HG03097 (cell line): ENCODE results near the gene LARP4B.
A peak's percentile ranks its signal among the peaks of the same experiment; 100 is the strongest.
"Not testable (repeated sequence)": the region's sequence is repeated elsewhere in the genome, so short reads cannot be mapped to it uniquely, and the experiment has no call there.

Experiments used
- ATAC-seq: cut with Tn5 transposase; IDR thresholded peaks from one replicate; pipeline ENCODE4 v1.9.1; 2021; ENCODE audit not compliant: unreplicated experiment, low FRiP score

Gene LARP4B

DNA sequence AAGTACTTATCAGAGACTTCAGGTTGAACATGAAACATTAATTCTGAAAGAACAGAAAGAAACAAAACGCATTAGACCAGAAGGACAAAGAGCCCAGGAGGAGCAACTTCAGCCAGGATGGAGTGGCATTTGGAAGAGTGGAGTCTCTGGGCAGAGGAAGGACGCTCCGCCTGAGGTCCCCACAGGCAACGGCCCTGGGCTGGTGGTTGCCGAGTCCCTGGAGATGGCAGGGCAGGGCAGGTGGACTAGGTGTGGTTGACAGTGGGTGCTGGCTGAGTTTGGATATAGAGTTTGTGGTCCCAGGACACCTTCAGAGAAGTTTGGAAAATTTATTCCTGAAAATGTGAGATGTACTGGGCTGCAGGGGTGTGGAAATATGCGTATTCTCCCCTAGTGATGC is 27.4 kb upstream of the LARP4B start:
- ATAC-seq: no peak

DNA sequence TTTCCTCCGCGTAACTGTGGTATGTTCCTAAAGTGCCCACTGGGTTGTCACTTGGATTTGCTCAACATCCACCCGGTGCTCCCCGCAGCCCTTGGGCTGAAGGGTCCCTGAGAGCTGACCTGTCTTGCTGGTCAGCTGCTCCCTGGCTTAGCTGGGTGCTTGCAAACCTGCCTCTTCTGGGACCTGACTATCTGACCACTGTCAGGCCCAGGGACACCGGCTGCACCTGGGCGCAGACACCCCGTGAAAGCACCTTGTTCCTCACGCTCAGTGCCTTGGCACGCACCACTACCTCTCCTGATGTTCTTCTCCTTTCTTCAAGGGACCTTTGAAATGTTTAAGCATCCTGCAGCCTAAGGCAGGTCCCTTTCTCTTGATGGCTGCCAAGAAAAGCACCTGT is 26.6 kb upstream of the LARP4B start:
- ATAC-seq: no peak

DNA sequence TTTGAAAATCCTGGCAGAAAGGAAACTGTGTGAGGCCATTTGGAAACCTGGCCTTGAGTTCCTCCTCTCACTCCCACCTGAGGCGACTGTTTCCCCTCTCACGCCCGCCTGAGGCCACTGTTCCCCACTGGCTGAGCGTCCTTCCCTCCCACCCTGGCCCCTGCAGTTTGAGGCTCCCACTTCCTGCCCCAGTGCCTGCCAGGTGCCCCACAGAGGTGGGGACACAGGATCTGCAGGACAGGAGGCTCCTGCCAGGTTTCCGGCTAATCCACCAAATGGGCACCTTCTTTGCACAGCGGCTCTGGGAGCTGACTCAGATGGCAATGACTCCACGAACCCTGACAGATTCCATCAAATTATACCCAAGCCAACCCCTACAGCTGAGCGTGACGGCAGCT is 24.3 kb upstream of the LARP4B start:
- no peak for ATAC-seq

DNA sequence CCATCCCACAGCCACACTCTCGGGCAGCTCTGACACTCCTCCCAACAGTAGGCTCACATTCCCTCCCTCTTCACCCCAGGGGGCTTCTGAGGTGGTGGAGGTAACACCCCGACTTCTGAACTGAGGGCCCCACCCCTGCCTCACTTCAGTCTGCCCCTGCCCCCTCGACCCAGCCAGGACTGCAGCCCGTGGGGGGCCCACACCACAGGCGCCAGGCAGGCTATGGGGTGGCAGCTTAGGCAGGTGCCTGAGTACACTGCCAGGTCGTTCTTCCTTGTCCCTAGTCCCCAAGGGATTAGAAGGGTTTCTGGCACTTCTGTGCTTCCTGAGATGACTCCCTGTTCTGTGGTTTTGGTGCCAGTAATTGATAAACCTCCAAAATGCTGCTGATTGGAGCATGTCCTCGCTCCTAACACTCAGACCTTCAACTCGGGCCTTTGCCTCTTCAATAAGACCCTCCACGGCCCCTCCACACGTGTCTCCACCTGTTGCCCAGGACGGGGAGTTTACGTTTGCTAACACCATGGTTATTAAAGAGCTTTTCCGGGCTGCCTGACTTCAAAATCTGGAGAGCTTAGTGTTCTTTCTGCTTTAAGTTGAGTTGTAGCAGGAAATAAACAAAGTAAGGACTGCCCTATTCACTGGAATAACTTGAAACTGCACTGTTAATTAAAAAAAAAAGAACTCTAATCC is 23.8 kb upstream of the LARP4B start:
- ATAC-seq: no peak

DNA sequence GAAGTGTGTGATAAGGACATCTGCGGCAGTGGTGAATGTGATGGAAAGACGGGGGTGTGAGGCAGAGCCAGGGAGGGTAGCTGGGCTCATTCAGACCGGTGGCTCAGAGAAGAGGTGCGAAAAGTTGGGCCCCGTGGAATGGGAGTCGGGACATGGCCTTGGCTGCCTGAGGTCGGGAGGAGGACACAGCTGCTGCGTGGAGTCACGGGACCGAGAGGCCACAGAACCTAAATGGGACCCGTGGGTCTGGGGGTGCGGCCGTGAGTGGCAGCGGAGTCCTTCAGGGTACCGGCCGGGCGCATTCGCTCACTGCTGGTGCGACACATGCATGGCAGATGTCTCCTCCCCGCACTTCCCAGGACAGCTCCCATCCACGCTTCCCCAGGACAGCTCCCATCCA is 22.9 kb upstream of the LARP4B start:
- ATAC-seq: no peak

DNA sequence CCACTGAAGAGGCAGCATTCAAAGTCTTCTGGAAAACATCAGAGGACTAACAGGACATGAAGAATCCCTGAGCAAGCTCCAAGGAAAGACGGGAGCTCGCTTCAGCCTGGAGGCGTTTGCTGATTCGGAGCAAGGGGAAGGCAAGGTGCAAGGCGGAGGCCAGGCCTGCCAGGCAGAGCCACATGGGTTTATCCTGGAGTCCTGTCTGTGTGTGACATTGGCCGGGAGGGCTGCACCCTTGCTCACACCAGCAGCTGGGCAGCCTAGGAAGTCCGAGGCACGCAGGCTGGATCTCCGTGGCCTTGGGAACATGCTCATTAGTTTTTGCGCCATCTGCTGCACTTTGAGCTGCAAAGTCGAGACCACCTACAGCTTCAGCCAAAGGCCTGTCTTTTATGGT is 22.3 kb upstream of the LARP4B start:
- no peak for ATAC-seq

DNA sequence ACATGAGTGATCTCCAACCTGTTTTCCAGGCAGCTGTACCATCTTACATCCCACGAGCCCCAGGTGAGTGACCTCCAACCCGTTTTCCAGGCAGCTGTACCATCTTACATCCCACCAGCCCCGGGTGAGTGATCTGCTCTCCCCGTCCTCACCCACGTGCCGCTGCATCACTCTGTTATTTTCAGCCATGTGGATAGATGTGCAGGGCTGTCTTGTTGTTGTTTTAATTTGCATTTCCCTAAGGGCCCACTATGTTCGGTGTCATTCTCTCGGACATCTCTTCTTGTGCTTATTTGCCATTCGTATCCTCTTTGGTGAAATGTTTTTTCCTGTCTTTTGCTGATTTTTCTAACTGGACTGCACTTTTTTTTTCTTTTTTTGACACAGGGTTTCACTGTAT is 17.9 kb upstream of the LARP4B start:
- no peak for ATAC-seq

DNA sequence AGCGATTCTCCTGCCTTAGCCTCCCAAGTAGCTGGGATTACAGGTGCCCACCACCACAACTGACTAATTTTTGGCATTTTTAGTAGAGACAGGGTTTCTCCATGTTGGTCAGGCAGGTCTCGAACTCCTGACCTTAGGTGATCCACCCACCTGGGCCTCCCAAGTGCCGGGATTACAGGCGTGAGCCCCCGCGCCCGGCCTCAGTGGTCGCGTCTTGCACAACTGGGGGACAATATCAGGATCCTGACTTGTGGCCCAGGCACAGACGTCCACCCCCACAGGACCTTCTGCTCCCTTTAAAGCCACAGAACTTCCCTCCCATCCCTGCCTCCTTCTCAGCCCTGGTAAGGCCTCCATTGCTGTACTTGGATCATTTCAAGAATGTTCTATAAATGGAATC is 16.8 kb upstream of the LARP4B start:
- no peak for ATAC-seq

DNA sequence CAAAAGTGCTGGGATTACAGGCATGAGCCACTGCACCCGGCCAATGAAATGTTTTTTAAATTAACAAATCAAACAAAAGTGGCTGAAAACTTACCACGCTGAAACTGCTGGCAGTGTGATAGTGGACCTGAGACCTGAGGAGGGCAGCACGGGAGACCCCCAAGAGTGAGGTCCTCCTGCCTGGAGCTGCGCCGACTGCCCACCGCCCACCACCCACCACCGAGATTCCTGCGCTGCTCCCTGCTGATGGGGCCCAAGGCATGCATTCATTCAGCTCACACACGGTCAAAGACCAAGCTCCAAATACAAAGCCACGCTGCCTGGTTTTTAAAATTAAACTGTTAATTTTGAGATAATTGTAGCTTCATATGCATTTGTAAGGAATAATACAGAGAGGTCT is 16.4 kb upstream of the LARP4B start:
- no peak for ATAC-seq

DNA sequence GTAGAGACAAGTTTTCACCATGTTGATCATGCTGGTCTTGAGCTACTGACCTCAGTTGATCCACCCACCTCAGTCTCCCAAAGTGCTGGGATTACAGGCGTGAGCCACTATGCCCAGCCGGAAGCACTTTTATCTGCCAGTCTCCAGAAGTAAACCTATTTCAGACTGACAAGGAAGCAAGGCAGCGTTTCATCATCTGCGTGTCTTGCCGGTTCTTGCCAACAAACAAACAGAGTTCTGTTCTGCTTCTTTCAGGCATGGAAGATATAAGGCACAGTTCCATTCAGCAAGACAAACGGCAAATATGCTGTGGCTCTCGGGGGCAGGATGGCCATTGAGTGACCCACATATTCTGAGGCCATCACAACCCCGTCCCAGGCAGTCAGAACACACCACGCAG is 15.5 kb upstream of the LARP4B start:
- ATAC-seq: no peak

DNA sequence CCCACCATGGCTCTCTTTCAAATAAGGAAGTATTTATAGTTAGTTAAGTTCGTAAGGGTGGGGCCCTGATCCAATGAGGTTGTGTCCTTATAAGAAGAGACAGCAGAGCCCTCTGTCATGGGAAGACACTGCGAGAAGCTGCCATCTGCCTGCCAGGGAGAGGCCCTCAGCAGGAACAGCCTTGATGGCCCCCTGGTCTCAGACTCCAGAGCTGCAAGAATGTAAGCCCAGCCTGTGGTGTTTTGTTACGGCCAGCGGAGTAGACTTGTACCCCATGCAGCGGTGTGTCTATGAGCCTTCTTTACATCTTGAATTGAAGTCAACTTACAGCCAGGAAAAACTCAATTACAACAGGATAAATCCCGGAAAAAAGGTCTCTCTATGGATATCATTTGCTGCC is 14.3 kb upstream of the LARP4B start:
- no peak for ATAC-seq

DNA sequence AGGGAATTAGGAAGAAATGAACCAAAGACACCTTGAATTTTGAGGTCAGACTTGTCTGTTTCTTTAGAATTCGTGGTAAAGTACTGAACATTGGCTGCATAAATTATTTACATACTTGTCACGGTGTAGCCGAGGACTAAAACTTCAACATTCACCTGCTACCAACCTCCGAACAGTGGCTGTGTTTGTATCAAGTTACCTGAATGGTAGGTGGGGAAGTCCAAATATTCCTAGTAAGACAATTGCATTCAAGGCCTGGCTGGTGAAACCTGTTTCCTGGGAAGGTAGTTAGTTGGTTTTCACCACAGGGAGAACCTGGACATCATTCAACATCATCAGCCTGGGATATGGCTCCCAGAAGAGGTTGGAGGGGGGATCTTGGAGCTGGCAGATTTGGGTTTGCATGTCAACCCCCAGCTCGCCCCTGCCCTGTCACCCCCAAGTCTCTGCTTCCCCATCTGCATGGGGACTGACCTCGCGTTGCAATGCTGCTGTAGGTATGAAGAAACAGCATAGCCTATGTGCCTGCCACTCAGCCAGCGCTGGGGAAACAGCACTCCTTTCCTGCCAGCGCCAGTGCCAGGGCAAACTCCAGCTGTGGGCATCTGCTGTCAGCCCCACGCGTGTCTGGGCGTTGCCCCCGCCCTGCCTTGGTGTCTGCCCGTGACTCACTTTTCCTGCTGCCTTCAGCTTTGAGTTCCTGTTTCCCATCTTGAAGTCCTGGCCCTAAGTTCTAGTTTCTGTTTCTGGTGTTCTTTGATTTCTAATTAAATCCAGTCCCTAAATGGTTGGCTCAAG is 12.7 kb upstream of the LARP4B start:
- no peak for ATAC-seq

DNA sequence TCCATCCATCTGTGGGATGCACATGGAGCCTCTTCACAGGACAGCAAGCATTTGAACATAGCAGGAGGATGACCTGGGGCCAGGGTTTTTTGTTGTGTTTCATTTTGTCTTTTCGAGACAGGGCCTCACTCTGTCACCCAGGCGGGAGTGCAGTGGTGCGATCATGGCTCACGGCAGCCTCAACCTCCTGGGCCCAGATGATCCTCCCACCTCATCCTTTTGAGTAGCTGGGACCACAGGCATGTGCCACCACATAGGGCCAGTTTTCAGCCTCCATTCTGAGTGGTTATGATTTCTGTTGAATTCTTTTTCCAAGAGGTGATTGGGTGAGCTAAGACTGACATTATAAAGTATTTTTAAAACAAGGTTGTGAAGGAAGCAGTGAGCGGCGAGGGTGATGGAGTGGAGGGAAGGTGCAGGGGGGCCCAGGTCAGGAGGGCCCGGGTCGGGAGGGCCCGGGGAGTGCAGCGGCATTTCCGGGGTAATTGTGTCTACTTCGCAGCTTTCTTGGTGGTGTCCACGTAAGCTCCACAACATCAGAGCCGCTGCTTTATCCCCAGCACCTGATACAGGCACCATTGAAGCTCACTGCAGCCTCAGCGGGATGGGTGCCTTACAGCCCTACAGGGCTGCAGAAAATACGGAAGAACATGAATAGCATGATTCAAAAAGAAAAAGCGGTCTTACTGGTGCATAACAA is 12.0 kb upstream of the LARP4B start:
- ATAC-seq: no peak

DNA sequence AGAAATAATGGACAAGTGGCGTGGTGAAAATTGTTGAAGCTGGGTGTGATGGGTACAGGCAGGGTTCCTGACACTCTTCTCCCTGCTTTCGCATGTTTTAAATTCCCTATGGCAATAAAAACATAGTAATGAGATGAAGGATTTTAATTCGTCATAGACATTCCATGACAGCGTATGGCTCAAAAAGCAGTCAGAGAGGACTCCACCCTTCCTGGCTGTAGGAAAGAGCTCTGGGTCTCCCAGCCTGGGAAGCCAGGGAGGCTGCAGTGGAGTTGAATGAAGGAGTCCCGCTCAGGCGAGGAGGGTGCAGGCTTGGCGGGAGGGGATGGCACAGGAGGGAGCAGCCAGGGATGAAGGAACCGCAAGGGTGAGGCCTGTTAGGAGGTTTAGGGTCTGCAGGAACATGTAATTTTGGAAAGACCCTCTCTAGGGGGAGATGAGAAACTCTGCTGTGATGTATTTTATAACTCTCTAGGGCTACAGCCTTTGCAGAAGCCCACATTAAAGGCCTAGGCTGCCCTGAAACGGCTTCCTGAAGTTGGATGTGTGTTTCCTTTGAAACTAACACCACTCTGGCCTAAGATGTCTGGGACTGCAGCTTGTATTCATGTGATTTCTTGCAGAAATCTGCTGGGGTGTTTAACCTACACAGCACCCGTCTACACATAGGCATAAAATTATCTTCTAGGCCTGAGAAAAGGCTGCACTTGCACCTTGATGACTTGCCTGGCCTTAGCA is 7.6 kb upstream of the LARP4B start:
- no peak for ATAC-seq

DNA sequence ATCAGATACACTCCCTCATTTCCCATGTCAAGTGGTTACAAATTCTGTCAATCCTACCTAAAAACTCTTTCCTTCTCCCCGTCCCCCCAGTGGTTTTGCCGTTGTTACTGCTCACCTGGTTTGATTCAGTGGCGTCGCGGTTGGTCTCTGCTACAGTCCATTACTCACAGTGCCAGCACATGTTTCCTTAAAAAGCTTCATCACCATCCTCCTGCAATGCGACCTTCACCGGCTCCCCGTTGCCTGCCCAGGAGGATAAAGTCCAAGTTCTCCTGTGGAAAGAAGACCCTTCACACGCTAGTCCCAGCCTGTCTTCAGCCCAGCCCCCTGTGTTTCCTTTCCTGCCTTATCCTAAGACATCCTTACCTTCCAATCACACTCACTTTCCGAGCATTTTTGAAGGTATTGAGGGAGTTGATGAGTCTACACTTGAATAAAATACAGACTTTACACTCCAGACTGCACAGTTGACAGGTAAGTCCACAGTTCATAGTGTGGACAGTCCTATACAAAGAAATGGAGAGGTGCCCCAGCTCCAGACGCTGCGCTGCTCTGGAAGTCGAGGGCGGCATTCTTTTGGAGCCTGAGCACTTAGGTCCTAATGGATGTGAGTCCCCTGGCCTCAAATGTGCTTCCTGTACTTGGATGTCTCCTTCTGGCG is 3.4 kb upstream of the LARP4B start:
- ATAC-seq: no peak

DNA sequence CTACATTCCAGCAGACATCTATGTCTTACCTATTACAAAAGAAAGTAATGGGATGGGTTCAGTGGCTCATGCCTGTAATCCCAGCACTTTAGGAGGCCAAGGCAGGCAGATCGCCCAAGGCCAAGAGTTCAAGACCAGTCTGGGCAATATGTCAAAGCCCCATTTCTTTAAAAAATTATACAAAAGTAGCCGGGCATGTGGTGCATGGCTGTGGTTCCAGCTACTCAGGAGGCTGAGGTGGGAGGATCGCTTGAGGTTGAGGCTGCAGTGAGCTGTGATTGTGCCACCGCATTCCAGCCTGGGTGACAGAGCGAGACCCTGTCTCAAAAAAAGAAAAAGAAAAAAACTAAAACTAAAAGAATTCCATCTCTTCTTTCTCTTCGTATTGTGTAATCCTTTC is 2.7 kb upstream of the LARP4B start:
- not testable (repeated sequence) for ATAC-seq

DNA sequence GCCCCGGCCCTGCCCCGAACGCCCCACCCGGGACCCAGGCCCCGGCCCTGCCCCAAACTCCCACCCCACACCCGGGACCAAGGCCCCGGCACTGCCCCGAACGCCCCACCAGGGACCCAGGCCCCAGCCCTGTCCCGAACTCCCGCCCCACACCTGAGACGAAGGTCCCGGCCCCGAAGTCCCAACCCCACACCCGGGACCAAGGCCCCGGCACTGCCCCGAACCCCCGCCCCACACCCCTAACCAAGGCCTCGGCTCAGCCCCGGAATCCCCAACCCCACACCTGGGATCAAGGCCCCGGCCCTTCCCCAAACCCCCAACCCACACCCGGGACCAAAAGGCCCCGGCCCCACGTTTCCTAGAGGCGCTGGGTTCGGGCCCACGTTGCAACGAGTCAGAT is 1.1 kb upstream of the LARP4B start:
- no peak for ATAC-seq

DNA sequence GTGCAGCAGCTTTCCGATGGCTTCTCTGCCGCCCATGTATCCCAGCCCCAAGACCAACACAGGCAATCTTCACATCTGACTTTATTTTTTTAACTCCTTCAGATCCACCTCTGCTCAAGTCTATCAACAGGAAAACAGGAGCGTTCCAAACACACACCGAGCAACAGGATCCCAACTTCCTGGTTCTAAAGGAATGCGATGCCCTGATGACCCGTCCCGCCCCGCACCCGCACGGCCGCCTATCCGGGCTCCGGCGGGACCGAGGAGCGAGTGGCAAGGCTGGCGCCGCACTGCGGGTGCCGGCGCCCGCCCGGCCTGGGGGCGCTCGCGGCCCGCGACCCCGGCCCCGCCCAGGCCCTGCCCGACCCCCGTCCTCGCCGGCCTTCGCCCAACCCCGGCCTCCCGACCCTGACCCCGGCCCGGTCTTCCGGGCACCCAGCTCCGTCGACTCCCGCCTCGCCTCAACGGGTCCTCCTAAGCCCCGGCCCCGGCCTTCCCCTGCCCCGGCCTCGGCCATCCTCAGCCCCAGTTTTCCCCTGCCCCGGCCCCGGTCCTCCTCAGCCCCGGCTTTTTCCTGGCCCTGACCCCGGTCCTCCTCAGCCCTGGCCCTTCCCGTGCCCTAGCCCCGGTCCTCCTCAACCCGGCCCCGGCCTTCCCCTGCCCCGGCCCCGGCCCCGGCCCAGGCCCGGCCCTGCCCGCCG is 730 bp downstream of the LARP4B start:
- peak; percentile 6 for ATAC-seq

DNA sequence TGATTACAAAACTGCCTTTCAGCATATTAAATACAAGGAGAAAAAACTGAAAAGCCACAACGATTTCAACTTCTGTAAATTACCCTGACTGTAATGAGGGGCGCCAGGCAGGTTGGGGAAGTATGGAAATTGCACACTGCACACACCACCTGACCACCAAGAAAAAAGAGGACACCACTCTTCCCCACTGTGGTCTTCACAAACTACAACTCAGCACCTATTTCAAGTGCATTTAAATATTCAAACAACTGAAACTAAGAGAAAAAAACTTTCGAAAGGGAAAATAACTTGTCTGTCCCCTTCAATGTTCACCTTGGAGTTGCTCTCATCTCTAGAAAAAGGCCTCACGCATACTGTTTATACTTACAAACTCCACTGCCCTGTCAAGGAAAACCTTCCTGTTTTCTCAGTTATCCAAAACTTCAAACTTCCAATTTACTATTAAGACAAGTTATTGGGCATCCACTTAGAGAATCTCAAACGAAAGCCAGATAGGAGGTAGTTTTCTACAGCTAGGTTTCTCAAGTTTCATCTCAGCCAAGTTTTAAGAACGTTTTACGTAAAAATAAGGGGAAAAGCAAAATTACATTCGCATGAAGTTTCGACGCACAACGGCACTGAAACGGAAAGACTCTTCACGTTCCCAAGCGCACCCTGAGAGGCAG is 1.4 kb downstream of the LARP4B start:
- ATAC-seq: no peak
